B cell (primary cell): Measurements from ENCODE around the gene DFFA. TPM values are rescaled to one million over a fixed set of nuclear protein-coding genes. Genes with fewer than 3 reads are reported as not detected.

ENCODE experiments used
- ATAC-seq: fragments of 200-7000 bp; cut with Tn5 transposase; one replicate; pipeline ENCODE4 v1.10.0; 2021; ENCODE audit warnings: low read depth, mild to moderate bottlenecking, moderate number of reproducible peaks, moderate library complexity
- CTCF ChIA-PET: fragments of 350-600 bp; sonication (Branson Sonifier 250); formaldehyde crosslinking; loops from one replicate; lab custom pipeline; 2021; ENCODE audit warnings: antibody characterized with exemption, inconsistent platforms; lab: Charles Lee
- POLR2A ChIA-PET: fragments of 350-600 bp; sonication (Branson Sonifier 250); formaldehyde crosslinking; loops from one replicate; lab custom pipeline; 2021; ENCODE audit warnings: antibody characterized with exemption; lab: Charles Lee
- DNase-seq: peaks from one replicate; pipeline ENCODE4 v3.0.0; 2013
- H2AFZ ChIP-seq: 2 replicates; pipeline ENCODE4 v1.6.1; 2012; ENCODE audit warnings: mild to moderate bottlenecking, low read depth, low read length; ENCODE audit not compliant: insufficient read depth, poor library complexity, severe bottlenecking
- H3K27ac ChIP-seq, 2 donors: 1 replicate in 1 of 2; 2 replicates in 1 of 2; pipeline ENCODE4 v1.5.1; 2012 to 2013; ENCODE audit warnings: low read length in 2 of 2, mild to moderate bottlenecking in 2 of 2, moderate library complexity in 1 of 2
- H3K27me3 ChIP-seq, 4 experiments: fragments of 200-600 bp in 1 of 4; sonication (generic) in 1 of 4; replicated peaks in 1 of 4; 1 replicate in 2 of 4; 2 replicates in 2 of 4; pipeline versions ENCODE4 v1.6.1 to v1.7.0; 2013 to 2016; ENCODE audit warnings: low read length in 3 of 4, mild to moderate bottlenecking in 2 of 4, mixed read lengths in 1 of 4, moderate library complexity in 1 of 4; ENCODE audit not compliant: insufficient read depth in 4 of 4, control insufficient read depth in 3 of 4; ENCODE audit errors: control extremely low read depth in 1 of 4
- H3K36me3 ChIP-seq, 2 experiments: replicated peaks in 1 of 2; 1 replicate in 1 of 2; 2 replicates in 1 of 2; pipeline versions ENCODE4 v1.6.1 to v1.7.1; 2013; ENCODE audit warnings: low read length in 1 of 2; ENCODE audit not compliant: insufficient read depth in 2 of 2, control insufficient read depth in 1 of 2; ENCODE audit errors: control extremely low read depth in 1 of 2, extremely low read depth in 1 of 2
- H3K4me1 ChIP-seq, 2 donors: fragments of 200-600 bp in 1 of 2; sonication (generic) in 1 of 2; 1 replicate in 1 of 2; 2 replicates in 1 of 2; pipeline versions ENCODE4 v1.5.1 to v1.6.1; 2013 to 2017; ENCODE audit warnings: low read length in 2 of 2; ENCODE audit not compliant: control insufficient read depth in 2 of 2, insufficient read depth in 2 of 2
- H3K4me2 ChIP-seq: replicated peaks from 2 replicates; pipeline ENCODE3; 2012; ENCODE audit warnings: mild to moderate bottlenecking, low read depth, low read length; ENCODE audit not compliant: poor library complexity, severe bottlenecking
- H3K4me3 ChIP-seq, 5 experiments: fragments of 200-600 bp in 1 of 5; sonication (generic) in 1 of 5; 1 replicate in 3 of 5; 2 replicates in 2 of 5; pipeline versions ENCODE4 v1.5.1 to v1.7.0; 2011 to 2016; ENCODE audit warnings: low read length in 4 of 5, mild to moderate bottlenecking in 4 of 5, low read depth in 2 of 5, control low read depth in 1 of 5, moderate library complexity in 1 of 5; ENCODE audit not compliant: insufficient read depth in 1 of 5; ENCODE audit errors: control extremely low read depth in 1 of 5, extremely low read depth in 1 of 5
- H3K79me2 ChIP-seq: fragments of 200-600 bp; sonication (generic); one replicate; pipeline ENCODE4 v1.6.0; 2016; ENCODE audit warnings: low read length; ENCODE audit not compliant: control insufficient read depth, insufficient read depth
- H3K9ac ChIP-seq: fragments of 200-600 bp; sonication (generic); 2 replicates; pipeline ENCODE4 v1.6.1; 2017; ENCODE audit warnings: mild to moderate bottlenecking, low read length, moderate library complexity
- H3K9me3 ChIP-seq, 3 donors: one replicate each; pipeline versions ENCODE4 v1.6.1 to v1.7.1; 2013; ENCODE audit warnings: low read length in 2 of 3; ENCODE audit not compliant: control insufficient read depth in 2 of 3, insufficient read depth in 1 of 3; ENCODE audit errors: control extremely low read depth in 1 of 3
- H4K20me1 ChIP-seq: 2 replicates; pipeline ENCODE4 v1.6.0; 2012; ENCODE audit warnings: mild to moderate bottlenecking, low read length; ENCODE audit not compliant: insufficient read depth, control insufficient read depth, poor library complexity, severe bottlenecking
- H3K27ac Mint-ChIP-seq: one replicate; pipeline ENCODE4 v1.8.0; 2021; ENCODE audit warnings: mixed read lengths
- H3K27me3 Mint-ChIP-seq: one replicate; pipeline ENCODE4 v1.8.0; 2021; ENCODE audit warnings: mixed read lengths
- H3K4me1 Mint-ChIP-seq: one replicate; pipeline ENCODE4 v1.8.0; 2021; ENCODE audit warnings: mixed read lengths
- H3K4me3 Mint-ChIP-seq: one replicate; pipeline ENCODE4 v1.8.0; 2021; ENCODE audit warnings: mixed read lengths
- H3K9me3 Mint-ChIP-seq: one replicate; pipeline ENCODE4 v1.8.0; 2022; ENCODE audit warnings: mixed read lengths; ENCODE audit not compliant: insufficient read depth
- CTCF ChIP-seq: fragments of 200-600 bp; IDR thresholded peaks from one replicate; pipeline ENCODE4 v1.8.0; 2022; ENCODE audit warnings: antibody characterized with exemption, mild to moderate bottlenecking
- EZH2 ChIP-seq: IDR thresholded peaks from 2 replicates; pipeline ENCODE4 v1.6.1; 2012; ENCODE audit warnings: borderline replicate concordance, low read depth, mild to moderate bottlenecking, moderate library complexity, low read length; ENCODE audit not compliant: insufficient read depth, poor library complexity, severe bottlenecking
- WGBS: methylation state at CpG from one replicate; pipeline ENCODE4 v1.1.5; 2013; ENCODE audit warnings: missing lambda C conversion rate; ENCODE audit not compliant: insufficient coverage; 5-methylcytosine and 5-hydroxymethylcytosine counted together
- intact Hi-C: fragments of 100-400 bp; cut with micrococcal nuclease; formaldehyde crosslinking; loops from one replicate; pipeline ENCODE4 v1.10.0; 2022
- polyA plus RNA-seq: library from polyadenylated mRNA; depleted of rRNA; stranded (reverse); fragments of >200 nt; gene quantifications from 2 replicates; pipeline ENCODE4 v1.2.3, GENCODE V29; 2012
- total RNA-seq, 2 donors: library from RNA; stranded (reverse); fragments of 120-200 nt in 1 of 2; gene quantifications; 1 replicate in 1 of 2; 2 replicates in 1 of 2; pipeline versions ENCODE4 v1.2.3 to v1.2.4, GENCODE V29; 2013 to 2022

The DFFA gene
- total and polyA plus RNA-seq, 2 donors (not counting 1 experiment from before 2014, with no cell fraction given) = 12.0 to 30.7 TPM

- H3K4me2 ChIP-seq = no peak overlapping the region
- peak overlapping the region; percentile 22 for H2AFZ ChIP-seq
- ChIA-PET CTCF (interaction anchor here (0.9 to 1.7 kb wide), 3 partner anchors 61 to 74 kb away, joined by 3 to 4 read pairs (median 3); no protein-coding TSS in a partner anchor), POLR2A (no interaction called here)
- H3K9ac ChIP-seq = no peak overlapping the region
- no peak overlapping the region for H3K4me3 Mint-ChIP-seq
- H3K27ac Mint-ChIP-seq = peak overlapping the region; percentile 26
- no peaks in the 10 kb centered on the region for H3K27me3 ChIP-seq
- H3K9me3 Mint-ChIP-seq = no peaks in the 10 kb centered on the region
- TF ChIP-seq CTCF (no peak), EZH2 (no peak)
- 66% methylated on average over 6 of the region's 11 CpGs for WGBS
- peaks cover 10% of the 10 kb centered on the region for H3K79me2 ChIP-seq
- H3K4me1 Mint-ChIP-seq = peaks cover 25% of the 10 kb centered on the region
- H3K27ac ChIP-seq = no peak overlapping the region
- intact Hi-C loops = no loop called here
- peaks cover 11 to 24% of the 10 kb centered on the region in 2 donors for H3K4me1 ChIP-seq
- H3K9me3 ChIP-seq = peaks cover 0 to 3% (median 0%) of the 10 kb centered on the region in 3 donors
- ATAC-seq = no peak
- no peaks in the 10 kb centered on the region for H4K20me1 ChIP-seq
- no peak overlapping the region for H3K4me3 ChIP-seq
- no peaks in the 10 kb centered on the region for H3K36me3 ChIP-seq
- H3K27me3 Mint-ChIP-seq = no peaks in the 10 kb centered on the region
- no peak for DNase-seq
Measured at GRCh38 chr1:10433790-10434189, 38.5 kb downstream of the DFFA start.

GRCh38 chr1:10432910-10433700 is 39.2 kb downstream of the DFFA start:
- Histone ChIP-seq H3K9ac (no peak overlapping the region), H3K9me3 (peaks cover 0 to 3% (median 0%) of the 10 kb centered on the region in 3 donors), H3K4me2 (no peak overlapping the region), H3K4me3 (no peak overlapping the region), H3K36me3 (no peaks in the 10 kb centered on the region), H3K79me2 (peaks cover 10% of the 10 kb centered on the region), H3K27ac (no peak overlapping the region), H2AFZ (peak overlapping the region; percentile 22), H3K4me1 (peaks cover 11 to 26% of the 10 kb centered on the region in 2 donors), H3K27me3 (no peaks in the 10 kb centered on the region), H4K20me1 (no peaks in the 10 kb centered on the region)
- WGBS = 61% methylated on average over 11 of the region's 14 CpGs
- POLR2A ChIA-PET = no interaction called here
- H3K4me3 Mint-ChIP-seq = no peak overlapping the region
- TF ChIP-seq EZH2 (no peak), CTCF (no peak)
- no peaks in the 10 kb centered on the region for H3K27me3 Mint-ChIP-seq
- CTCF ChIA-PET = interaction anchor here (0.6 to 1.7 kb wide), 4 partner anchors 23 to 75 kb away, joined by 3 to 4 read pairs (median 3); no protein-coding TSS in a partner anchor
- peak overlapping the region; percentile 26 for H3K27ac Mint-ChIP-seq
- no peaks in the 10 kb centered on the region for H3K9me3 Mint-ChIP-seq
- ATAC-seq = no peak
- intact Hi-C loops = no loop called here
- H3K4me1 Mint-ChIP-seq = peaks cover 27% of the 10 kb centered on the region
- DNase-seq = no peak
